ENCODE measurements around the gene PFDN5.
A peak's percentile ranks its signal among the peaks of the same experiment; 100 is the strongest.
"Not testable (repeated sequence)": the region's sequence is repeated elsewhere in the genome, so short reads cannot be mapped to it uniquely, and the experiment has no call there.

Gene PFDN5

GRCh38 chr12:53286448-53286847, 8.9 kb upstream of the PFDN5 start:
- no peak for DNase-seq (ENCODE audit: low spot score)

- peak; percentile 67 for DNase-seq (ENCODE audit: low spot score)
These were observed 7.6 kb upstream of the PFDN5 start for GRCh38 chr12:53287741-53288216.

- DNase-seq (ENCODE audit: low spot score), result no peak
These were observed 7.0 kb upstream of the PFDN5 start for GRCh38 chr12:53288322-53288721.

- DNase-seq (ENCODE audit: low spot score), result no peak
These were observed 5.5 kb upstream of the PFDN5 start for GRCh38 chr12:53289891-53290290.

- no peak for DNase-seq (ENCODE audit: low spot score)
These were observed 4.7 kb upstream of the PFDN5 start for GRCh38 chr12:53290661-53291060.

- DNase-seq (ENCODE audit: low spot score), result no peak
These were observed 2.9 kb upstream of the PFDN5 start for GRCh38 chr12:53292426-53292825.

GRCh38 chr12:53295891-53296219, 513 bp downstream of the PFDN5 start:
- DNase-seq (ENCODE audit: low spot score), result no peak

GRCh38 chr12:53297106-53297505, 1.8 kb downstream of the PFDN5 start:
- DNase-seq (ENCODE audit: low spot score), result not testable (repeated sequence)

GRCh38 chr12:53298164-53298563, 2.8 kb downstream of the PFDN5 start:
- no peak for DNase-seq (ENCODE audit: low spot score)

GRCh38 chr12:53299101-53299453, 3.7 kb downstream of the PFDN5 start:
- peak; percentile 52 for DNase-seq (ENCODE audit: low spot score)

GRCh38 chr12:53299454-53300180, 4.3 kb downstream of the PFDN5 start, which contains the start of gene MYG1:
MYG1 (plus strand) TSS chr12:53299695; CDS start chr12:53299738, 43 bp downstream.
- peak; percentile 93 for DNase-seq (ENCODE audit: low spot score)

- peak; percentile 24 for DNase-seq (ENCODE audit: low spot score)
These were observed 4.8 kb downstream of the PFDN5 start for GRCh38 chr12:53300187-53300586.

- no peak for DNase-seq (ENCODE audit: low spot score)
These were observed 7.6 kb downstream of the PFDN5 start for GRCh38 chr12:53302903-53303302.

- no peak for DNase-seq (ENCODE audit: low spot score)
These were observed 11.5 kb downstream of the PFDN5 start for GRCh38 chr12:53306826-53307225.

GRCh38 chr12:53308276-53308675, 12.9 kb downstream of the PFDN5 start:
- DNase-seq (ENCODE audit: low spot score), result no peak

- no peak for DNase-seq (ENCODE audit: low spot score)
These were observed 18.7 kb downstream of the PFDN5 start for GRCh38 chr12:53313996-53314395.

GRCh38 chr12:53320352-53321195, 25.2 kb downstream of the PFDN5 start:
- no peak for DNase-seq (ENCODE audit: low spot score)

- peak; percentile 66 for DNase-seq (ENCODE audit: low spot score)
These were observed 28.9 kb downstream of the PFDN5 start for GRCh38 chr12:53324113-53324778.

GRCh38 chr12:53324779-53325510, 29.6 kb downstream of the PFDN5 start:
- peak; percentile 91 for DNase-seq (ENCODE audit: low spot score)

GRCh38 chr12:53325511-53326061, 30.2 kb downstream of the PFDN5 start:
- DNase-seq (ENCODE audit: low spot score), result no peak

- no peak for DNase-seq (ENCODE audit: low spot score)
These were observed 31.3 kb downstream of the PFDN5 start for GRCh38 chr12:53326460-53327185.
